Suppressor macrophage treated with lipopolysaccharide for 1 hour (primary cell): ENCODE data around the gene MTMR12.
"Not testable (repeated sequence)": the region's sequence is repeated elsewhere in the genome, so short reads cannot be mapped to it uniquely, and the experiment has no call there.

ENCODE experiments used
- DNase-seq, 3 donors: peaks; one replicate each; pipeline ENCODE4 v3.0.0-alpha.2; 2020 to 2022

MTMR12 gene

DNA sequence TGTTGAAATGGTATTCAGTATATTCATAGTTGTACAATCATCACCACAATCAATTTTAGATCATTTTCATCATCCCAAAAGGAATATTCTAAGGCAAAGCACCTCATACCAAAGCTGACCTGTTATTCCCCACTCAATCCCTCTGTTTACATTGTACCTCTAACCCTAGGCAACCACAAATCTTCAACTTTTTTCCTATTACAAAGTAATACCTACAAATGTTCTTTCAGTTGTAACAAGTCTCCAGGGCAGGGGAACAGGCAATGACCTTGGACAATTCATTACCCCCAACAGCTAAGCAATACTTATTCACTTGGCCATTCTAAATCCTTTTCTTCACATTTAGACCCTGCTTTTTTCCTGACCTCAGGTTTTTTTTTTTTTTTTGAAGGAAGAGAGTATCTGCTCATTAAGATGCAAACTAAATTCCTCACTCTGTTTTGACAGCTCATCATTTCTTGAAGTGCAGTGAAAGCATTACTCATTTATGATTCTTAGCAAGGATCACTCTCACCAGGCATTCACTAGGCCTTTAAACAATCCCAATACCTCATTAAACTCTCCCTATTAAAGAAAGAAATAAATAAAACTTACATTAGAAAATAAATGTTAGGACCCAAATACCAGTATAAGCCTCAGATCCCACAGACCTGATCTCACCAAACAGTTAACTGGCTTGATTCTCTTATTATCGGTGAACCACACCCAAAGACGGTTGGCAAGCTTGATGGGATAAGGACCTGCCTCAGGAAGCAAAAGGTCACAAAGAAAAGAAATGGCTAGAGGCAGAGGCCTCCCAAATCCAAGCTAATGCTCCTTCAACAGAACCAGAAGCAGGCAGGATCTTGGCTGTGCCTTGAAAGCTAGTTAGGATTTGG is 15.3 kb downstream of the MTMR12 start:
- DNase-seq: peak in 1 of 3 donors; percentile 32

DNA sequence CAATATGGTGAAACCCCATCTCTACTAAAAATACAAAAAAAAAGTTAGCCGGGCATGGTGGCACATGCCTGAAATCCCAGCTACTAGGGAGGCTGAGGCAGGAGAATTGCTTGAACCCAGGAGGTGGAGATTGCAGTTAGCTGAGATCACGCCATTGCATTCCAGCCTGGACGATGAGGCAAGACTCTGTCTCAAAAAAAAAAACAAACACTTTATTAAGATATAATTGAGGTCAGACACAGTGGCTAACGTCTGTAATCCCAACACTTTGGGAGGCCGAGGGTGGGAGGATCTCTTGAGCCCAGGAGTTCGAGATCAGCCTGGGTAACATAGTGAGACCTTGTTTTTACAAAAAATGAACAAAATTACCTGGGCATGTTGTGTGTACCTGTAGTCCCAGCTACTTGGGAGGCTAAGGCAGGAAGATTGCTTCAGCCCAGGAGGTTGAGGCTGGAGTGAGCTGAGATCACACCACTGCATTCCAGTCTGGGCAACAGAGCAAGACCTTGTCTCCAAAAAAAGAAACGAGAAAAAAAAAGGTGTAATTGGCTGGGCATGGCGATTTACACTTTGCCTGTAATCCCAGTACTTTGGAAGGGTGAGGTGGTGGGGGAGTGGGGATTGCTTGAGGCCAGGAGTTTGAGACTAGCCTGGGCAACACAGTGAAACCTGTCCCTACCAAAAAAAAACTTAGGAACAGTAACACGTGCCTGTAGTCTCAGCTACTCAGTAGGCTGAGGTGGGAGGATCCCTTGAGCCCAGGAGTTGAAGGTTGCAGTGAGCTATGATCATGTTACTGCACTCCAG is 16.6 kb downstream of the MTMR12 start:
- not testable (repeated sequence) for DNase-seq

DNA sequence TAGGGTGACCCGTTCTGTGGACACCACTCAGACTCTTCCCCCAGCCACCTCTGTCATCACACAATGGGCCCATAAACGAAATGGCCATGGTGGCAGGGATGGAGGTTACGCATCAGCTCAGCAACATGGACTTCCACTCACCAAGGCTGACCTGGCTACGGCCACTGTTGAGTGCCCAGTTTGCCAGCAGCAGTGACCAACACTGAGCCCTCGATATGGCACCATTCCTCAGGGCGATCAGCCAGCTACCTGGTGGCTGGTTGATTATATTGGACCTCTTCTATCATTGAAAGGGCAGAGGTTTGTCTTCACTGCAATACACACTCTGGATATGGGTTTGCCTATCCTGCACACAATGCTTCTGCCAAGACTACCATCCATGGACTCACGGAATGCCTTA is 21.1 kb downstream of the MTMR12 start:
- DNase-seq: no peak

DNA sequence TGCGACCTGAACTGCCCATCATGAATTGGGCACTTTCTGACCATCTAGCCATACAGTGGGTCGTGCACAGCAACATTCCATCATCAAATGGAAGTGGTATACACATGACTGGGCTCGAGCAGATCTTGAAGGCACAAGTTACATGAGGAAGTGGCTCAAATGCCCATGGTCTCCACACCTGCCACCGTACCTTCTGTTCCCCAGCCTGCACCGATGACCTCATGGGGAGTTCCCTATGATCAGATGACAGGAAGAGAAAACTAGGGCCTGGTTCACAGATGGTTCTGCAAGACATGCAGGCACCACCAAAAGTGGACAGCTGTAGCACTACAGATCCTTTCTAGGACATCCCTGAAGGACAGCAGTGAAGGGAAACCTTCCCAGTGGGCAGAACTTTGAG is 21.8 kb downstream of the MTMR12 start:
- no peak for DNase-seq

DNA sequence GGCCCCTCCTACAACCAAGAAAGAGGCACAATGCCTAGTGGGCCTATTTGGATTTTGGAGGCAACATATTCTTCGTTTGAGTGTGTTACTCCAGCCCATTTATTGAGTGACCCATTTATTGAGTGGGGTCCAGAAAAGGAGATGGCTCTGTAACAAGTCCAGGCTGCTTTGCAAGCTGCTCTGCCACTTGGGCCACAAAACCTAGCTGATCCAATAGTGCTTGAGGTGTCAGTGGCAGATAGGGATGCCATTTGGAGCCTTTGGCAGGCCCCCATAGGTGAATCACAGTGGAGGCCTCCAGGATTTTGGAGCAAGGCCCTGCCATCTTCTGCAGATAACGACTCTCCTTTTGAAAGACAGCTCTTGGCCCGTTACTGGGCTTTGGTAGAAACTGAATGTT is 22.2 kb downstream of the MTMR12 start:
- not testable (repeated sequence) for DNase-seq

DNA sequence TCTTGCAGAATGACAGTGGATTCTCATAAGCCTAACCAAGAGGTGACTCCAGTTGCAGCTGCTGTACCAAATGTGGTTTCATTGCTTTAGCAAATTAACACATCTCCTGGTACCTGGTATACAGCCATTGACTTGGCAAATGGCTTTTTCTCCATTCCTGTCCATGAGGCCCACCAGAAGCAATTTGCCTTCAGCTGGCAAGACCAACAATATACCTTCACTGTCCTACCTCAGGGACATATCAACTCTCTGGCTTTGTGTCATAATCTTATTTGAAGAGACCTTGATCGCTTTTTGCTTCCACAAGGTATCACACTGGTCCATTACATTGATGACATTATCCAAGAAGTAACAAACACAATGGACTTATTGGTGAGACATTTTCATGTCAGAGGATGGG is 22.8 kb downstream of the MTMR12 start:
- DNase-seq: not testable (repeated sequence)

DNA sequence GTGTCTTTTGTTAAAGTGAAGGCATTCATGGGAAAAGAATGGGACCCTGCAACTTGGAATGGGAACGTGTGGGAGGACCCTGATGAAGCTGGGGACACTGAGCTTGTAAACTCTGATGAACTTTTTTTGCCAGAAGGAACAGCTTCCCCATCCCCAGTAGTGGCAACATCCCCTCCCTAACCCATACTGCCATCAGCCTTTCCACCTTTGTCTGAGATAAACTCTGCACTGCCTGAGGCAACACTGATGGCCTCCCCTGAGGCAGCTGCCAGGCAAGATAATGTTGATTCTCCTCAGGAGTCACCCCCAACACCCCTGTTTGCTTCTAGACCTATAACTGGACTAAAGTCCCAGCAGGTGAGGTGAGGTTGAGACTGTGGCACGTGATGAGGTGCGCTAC is 24.6 kb downstream of the MTMR12 start:
- not testable (repeated sequence) for DNase-seq

DNA sequence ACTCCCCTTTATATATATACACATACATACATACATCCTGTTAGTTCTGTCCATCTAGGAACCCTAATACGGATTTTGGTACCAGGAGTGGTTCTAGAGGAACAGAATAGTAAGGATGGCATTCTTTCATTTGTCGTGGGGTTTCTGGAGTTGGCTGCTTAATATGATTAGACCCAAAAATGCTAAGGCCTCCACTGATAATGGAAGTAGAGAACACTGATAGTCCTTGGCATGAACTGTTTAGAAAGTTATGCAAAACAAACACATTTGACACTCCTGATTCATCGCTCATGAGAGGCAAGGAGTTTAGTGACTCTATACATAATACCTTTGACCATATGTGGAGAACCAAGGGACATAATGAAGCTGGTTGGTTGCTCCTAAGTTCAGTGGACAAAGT is 25.2 kb downstream of the MTMR12 start:
- DNase-seq: not testable (repeated sequence)

DNA sequence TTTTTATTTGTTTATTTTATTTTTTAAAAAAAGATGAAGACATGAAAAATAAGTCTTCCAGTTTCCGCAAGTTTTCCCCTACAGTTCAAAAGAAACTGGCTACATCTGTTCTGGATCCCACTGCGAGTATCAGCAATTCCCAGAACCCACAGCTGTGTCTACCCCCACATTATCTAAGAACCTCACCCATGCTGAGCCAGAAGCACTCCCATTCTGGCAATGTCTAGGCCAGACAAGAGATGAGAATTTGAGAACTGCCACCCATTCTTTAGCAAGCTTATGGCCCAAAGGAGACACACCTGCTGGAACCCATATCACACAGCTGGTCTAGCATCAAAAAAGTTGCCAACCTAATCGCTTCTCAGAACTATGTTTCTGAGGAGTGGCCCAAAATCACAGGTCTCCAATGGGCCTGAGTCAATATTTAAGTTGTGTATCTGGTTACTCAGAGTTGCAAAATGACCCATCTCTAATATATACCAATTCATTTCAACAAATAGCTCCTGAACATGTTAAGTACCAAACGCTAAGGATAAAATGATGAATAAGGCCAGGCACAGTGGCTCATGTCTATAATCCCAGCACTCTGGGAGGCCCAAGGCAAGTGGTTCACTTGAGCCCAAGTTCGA is 27.1 kb downstream of the MTMR12 start:
- DNase-seq: no peak

DNA sequence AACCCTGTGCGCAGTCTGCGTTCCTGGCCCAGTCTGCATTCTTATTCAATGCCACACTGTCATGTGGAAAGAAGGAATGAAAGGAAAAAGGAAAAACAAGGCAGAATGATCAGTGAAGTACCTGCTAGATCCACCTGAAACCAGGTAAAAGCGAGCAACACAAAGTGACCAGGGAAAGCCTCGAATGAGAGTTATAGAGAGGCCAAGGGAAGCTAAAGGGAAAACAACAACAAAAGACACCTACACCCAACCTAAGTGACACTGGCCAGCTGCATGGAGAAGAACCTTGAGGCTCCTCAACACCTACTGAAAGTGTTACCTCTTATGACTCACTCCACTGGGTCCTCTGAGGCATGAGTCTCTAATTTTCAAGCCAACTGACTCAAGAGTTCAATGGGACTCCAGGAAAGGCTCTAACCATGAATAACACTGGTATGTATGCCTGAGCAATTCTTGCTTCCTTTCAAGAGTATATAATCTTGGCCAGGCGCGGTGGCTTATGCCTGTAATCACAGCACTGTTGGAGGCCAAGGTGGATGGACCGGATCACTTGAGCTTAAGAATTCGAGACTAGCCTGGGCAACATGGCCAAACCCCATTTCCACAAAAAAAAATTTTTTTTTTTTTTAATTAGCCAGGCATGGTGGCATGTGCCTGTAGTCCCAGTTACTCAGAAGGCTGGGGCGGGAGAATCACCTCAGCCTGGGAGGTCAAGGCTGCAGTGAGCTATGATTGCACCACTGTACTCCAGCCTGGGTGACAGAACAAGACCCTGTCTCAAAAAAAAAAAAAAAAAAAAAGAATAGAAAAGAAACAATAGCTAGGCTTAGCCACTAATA is 29.0 kb downstream of the MTMR12 start:
- DNase-seq: no peak

DNA sequence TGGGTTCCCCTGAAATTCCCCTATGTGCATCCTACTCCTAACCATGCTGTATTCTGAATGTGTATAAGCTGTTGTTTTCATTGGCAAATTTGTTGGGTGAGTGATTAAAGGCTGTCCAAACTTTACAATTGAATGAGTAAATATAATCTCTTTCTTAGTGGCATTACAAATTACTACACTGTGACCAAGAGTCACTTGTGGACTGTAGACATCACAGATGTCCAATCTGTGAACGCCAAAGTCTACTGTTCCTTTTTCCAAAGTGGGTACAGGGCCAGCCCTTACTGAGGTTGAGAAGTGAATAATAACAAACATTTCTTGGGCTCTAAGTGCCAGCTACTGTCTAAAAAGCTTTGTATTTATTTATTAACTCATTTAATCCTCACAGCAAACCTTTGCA is 29.7 kb downstream of the MTMR12 start:
- no peak for DNase-seq

DNA sequence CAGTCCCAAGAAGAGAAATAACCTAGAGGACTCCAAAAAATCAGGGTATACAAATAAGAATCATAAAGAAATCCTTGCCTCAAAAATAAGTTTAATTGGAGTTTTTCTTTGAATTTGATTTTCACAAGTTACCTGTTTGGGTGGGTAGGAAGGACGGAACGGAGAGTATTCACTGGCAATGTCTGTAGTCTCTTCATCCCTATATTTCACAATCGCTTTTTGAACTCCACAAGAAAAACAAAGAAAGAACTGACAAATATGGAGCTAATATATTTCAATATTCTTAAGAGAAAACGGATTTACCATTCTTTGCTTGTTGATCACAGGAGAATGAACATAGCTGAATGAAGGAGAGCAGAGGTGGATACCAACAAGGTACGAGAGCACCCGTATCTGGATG is 30.1 kb downstream of the MTMR12 start:
- no peak for DNase-seq

DNA sequence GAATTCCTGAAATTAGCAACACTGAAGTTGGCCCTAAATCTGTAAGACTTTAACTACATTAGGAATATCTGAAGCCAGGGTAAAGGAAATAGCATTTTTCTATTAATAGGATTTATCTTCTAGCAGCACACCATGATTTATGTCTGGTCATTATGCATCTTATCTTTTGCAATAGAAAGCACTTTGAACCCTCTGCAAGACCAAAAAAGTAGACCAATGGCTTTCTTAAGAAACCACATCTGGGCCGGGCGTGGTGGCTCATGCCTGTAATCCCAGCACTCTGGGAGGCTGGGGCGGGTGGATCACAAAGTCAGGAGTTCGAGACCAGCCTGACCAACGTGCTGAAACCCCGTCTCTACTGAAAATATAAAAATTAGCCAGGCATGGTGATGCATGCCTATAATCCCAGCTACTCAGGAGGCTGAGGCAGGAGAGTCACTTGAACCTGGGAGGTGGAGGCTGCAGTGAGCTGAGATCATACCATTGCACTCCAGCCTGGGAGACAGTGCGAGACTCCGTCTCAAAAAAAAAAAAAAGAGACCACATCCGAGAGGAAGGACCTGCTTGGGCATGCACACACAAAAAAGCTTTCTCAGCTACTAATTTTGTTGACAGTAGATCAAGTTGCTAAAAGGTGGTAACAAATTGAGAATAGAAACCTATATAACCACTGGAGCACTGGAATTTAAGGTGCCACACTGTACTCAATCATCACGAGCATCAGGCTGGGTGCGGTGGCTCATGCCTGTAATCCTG is 31.2 kb downstream of the MTMR12 start:
- not testable (repeated sequence) for DNase-seq

DNA sequence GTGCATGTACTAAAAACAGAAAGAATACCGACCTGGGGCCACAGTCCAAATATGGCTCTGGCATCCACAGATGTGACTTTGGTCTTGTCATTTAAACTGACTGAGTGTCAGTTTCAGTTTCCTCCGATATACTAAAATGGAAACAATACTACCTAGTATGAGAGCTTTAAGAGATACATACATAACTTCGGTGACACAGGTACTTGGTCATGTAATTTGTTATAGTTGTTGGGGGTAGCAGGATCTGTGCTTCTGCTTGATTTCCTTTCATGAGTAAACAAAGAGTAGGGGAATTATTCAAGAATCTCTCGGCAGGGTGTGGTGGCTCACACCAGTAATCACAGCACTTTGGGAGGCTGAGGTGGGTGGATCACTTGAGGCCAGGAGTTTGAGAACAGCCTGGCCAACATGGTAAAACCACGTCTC is 32.1 kb downstream of the MTMR12 start:
- DNase-seq: no peak

DNA sequence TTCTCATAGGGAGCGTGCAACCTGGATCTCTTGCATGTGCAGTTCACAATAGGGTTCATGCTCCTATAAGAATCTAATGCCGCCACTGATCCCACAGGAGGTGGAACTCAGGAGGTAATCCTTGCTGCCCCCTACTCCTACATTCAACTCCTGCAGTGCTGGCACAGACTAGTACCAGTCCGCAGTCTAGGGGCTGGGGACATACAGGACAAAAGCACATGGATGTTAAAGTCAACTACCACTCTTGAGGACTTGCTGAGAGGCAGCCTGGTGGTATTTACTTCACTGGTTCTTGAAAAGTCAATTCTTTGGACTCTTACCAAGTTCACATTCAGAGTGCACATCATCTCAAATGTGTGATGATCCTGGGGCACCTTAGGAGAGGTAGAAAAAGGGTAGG is 33.0 kb downstream of the MTMR12 start:
- no peak for DNase-seq

DNA sequence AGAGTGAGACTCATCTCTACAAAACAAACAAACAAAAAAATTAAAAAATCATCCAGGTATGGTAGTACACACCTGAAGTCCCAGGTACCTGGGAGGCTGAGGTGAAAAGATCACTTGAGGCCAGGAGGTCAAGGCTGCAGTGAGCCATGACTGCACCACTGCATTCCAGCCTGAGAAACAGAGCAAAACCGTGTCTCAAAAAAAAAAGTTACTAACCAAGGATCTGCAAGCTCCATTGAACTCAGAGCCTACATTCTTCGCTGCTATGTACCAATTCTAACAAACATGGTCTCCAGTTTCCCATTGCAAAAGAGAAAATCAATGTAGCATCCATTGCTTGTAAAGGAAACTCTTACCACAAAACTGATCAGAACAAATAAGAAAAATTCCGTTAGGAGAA is 33.5 kb downstream of the MTMR12 start:
- no peak for DNase-seq

DNA sequence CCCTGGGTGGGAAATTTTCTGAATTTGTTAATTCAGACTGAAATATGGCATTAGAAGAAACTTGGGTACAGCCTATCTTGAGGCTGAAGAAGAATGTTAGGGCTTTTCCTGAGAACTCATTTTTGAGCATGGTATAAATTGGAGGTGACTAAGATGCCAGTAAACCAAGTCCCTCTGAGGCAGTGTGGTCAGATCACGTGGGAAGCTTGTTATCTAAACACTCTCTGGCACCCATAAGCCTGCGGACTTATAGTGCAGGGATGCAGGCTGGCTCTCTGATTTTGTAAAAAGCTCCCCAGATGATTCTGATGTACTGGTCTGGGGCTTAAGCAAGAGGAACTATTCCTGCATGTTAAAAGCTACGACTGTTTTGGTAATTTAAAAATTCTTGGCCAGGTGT is 34.3 kb downstream of the MTMR12 start:
- DNase-seq: no peak

DNA sequence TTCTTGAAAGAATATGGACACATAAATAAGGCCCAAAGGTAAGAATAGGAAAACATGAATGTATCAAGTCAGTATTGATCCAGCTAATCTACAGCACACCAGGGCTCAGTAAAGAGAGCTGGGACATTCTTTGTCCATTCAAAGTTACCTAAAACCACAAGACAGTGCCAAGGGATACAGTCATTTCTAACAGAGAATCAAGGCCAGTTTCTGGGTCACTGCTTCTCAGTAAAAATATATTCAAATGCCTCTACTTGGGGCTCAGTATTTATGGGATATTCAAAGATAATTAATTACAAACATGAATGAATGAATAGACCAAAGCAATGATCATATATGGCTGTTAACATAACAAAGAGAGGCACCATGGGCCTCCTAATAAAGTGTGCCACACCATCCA is 34.9 kb downstream of the MTMR12 start:
- DNase-seq: no peak

DNA sequence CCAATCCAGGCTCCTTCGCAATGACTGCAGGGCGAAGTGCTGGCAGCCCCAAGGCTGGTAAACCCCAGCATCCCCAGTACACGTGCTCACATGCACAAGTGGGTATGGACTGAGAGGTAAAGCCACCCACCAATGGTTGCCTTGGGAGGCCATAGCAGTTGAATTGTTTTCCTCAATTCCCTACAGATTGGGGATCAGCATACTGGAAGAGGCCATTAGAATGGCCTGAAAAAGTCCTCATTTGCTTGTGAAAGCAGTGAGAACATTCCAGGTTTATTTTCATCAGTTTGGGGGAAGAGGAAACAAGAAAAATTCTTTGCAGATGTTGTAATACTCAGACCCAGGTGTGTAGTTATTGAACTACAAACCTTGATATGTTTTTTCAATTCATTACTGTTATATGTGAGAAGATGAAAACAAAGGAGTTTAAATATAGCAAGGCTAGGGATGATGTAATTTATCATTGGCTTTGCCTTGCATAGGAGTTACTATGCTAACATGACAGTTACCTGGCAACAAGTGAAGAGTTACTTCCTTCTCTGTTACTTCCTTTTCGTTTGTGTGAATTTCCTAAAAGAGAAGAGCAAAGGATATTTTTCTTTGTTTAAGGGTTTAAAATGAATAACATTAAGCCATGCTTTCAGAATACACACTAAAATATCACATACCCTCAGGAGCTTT is 36.4 kb downstream of the MTMR12 start:
- peak; percentile 12 to 38 (median 38) for DNase-seq

DNA sequence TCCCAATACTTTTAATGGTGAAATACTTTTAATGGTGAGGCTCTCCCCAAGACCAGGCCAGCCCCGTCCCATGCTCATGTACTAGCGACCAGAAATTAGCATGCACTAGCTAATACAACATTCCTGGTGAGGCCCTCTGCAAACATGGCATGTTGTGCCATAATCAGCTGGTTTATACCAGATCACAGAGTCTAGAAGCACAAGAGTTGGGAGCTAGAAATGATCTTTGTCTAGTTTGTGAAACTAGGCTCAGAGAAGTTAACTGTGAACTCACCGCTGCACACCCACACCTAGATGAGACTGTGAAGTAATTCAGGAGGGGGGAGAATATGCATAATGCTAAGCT is 37.4 kb downstream of the MTMR12 start:
- DNase-seq: peak in 1 of 3 donors; percentile 14
